GM18867 (cell line): Measurements from ENCODE around the gene ITGB1BP1.
A peak's percentile ranks its signal among the peaks of the same experiment; 100 is the strongest.

Experiments
- ATAC-seq: cut with Tn5 transposase; IDR thresholded peaks from one replicate; pipeline ENCODE4 v1.9.1; 2021; ENCODE audit warnings: mild to moderate bottlenecking, moderate library complexity; ENCODE audit not compliant: unreplicated experiment

ITGB1BP1 gene

DNA sequence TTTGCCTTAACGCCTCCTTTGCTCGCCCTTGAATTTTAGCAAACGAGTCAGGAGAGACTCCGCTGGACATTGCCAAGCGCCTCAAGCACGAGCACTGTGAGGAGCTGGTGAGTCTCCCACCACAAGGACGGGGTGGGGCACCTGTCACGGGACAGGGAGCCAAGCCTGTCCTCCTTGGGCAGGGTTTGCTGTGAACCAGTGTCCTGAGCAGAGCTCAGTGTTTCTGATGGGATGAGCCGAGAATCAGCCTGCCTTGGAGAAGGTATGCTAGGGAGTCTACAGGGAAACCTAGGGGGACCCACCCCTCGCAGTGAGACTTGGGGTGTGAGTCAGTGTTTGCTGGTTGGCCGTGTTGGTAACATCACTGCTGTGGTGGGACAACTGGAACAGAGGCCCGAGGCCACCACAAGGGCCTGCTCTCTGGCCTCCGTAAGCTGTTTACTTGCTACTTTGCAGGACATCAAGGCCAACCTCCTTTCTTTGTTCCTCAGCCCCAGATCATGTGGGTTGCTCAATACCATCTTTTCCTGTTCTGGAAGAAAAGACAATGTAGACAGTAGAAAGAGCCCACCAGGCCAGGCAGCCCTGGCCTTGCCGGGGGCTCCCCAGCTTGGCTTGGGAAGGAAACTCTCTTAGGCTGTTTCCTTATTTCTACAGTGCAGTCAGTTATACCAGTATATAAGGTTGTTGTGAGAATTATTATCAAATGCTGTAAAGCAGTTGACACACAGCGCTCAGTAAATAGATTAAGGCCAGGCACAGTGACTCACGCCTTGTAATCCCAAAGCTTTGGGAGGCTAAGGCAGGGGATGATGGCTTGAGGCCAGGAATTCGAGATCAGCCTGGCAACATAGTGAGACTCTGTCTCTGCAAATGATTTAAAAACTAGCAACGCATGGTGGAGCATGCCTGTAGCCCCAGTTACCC is 42.4 kb downstream of the ITGB1BP1 start:
- no peak for ATAC-seq

DNA sequence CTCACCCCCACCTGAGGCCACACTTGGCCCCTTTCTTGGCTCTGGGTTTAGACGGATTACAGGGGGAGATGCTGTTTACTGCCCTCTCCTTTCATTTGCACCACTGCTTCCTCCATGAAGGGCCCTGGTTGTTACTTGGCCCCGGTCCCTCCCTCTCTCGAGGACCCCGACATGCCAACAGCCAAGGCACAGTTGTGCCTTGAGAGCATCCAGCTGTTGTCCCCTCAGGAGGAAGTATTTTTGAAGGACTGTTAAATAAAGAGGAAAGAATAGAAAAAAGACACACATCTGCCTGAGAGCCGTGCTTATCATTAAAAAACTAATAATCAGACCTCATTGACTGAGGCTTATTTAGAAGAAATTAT is 44.0 kb downstream of the ITGB1BP1 start:
- no peak for ATAC-seq

DNA sequence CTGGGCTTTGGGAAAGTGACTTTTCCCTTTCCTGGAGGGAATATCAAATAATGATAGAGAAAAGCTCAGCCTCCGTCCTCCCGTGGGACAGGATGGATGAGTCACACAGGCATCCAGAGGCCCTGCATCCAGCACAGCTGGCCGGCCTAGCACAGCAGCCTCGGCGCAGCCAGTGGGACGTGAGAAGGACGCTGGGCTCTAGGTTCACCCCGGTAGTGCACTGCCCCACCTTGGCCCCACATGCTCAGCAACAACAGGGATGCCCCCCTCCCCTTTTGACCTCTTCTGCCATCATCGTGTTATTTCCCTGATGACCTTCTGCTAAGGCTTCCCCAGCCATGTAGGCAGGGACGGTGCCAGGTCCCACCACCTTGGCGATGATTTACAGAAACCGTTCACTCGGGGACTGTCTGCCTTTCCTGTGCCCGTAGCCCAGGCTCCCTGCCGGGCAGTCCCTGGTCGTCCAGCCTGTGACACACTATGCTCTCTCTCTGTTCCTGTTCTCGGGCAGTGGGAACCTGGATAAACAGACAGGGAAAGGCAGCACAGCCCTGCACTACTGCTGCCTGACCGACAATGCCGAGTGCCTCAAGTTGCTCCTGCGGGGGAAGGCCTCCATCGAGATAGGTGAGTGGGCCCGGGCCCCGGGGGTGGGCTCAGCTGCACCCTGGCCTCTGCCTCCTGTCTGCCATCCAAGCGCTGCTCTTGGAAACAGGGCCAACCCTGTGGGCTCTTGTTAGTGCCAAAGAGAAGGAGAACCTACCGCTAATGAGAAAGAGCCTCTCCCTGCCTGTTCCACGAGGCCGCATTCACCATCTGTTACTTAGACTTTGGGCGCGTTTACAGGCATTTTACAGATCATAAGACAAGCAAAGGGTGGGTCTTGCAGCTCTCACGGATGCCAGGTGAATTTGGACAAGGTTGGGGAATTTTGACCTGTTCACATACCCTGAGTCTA is 44.6 kb downstream of the ITGB1BP1 start:
- ATAC-seq, result no peak

DNA sequence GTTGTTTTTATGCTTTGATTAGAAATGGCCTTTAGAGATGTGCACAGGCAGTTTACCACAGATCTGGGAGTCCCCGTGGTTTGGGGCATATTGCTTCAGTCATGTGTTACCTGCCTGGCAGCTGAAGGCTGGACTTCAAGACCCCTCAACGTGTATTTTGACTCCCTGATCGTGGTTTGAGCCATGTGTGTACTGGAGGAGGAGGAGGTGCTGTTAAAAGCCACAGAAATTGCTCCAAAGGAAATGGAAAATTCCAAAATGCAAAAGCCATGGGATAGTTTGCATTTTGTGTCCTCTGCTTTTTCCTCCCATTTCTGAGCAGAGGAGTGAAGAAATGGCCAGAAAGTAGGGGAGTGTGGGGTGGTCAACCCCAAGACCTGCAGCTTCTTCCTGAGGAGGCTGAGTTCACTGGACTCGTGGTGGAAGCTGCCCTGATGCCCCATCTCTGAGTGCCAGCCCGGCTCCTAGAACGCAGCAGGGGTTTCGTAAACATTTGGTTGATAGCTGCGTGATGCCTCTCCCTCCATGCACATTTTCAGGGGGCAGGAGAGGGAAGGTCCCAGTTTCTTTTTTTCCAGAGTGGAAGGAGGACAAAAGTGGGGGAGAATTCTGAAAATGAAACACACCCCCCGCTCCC is 45.7 kb downstream of the ITGB1BP1 start:
- ATAC-seq, result no peak

DNA sequence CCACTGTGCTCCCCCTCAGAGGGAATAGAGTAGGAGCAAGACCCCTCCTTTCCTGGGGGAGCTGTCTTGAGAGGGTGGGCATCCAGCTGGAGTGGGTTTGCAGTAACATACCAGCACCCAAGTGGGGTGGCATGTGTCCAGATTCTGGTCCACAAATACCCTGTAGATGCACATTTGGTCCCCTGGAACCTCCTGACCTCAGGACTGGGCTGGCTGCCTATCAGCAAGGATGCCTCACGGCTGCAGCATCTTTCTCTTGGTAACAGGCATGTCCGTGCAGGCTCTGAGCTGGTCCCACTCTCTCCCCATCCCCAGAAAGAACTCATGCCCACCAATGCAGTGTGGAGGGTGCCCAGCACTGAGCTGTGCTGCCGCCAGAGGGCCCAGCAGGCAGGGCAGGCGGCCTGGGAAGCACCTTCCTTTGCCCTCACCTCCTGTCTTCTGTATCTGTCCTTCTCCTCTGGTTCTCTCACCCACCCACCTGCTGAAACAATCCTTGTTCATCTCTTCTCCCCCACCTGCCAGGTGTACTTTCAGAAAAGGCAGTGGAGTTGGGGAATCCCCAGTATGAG is 47.4 kb downstream of the ITGB1BP1 start:
- ATAC-seq, result peak; percentile 43

DNA sequence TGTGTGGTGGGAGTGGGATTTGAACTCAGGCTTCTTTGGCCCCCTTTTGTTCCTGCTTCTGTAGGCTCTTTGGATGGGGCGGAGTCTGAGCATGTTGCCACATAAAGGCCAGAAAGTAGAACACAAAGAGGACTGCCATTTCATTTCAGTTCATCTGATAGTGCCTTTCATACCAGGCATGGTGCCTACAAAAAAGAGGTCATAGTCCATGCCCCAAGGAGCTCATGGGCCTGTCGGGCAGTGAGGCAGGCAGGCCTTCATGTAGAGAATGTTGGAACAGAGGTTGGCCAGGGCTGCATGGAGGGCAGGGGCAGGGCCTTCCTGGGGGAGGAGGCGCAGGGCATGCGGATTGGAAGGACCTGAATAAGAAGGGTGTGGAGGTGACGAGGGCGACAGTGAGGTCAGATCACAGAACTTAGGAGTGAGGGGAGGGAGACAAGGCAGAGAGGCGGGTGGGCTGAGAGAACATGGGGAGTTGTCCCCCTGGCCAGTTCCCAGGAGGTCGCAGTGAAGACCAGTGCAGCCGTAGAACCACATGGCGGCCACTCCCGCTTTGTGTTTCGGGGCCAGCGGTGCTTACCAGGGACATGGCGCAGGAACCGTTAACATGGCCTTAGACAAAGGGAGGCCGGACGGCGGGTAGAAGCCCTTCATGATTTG is 49.1 kb downstream of the ITGB1BP1 start:
- no peak for ATAC-seq

DNA sequence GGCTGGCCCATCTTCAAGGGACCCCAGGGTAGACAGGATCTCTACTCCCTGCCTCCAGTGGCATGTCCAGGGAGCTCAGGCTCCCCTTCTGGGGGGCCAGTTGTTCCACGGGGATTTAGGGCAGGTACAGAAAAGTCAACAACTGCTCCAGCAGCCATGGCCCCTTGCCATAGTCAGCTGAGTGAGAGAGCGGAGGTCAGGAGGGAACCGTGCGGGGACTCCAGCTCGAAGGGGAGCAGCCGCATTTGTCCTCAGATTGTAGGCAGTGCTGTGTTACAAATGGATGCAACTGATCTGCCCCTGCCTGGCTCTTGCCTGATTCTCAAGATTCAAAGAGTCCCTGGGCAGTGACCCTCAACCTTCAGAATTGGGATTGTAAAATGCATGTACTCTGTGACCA is 49.9 kb downstream of the ITGB1BP1 start:
- ATAC-seq, result no peak

DNA sequence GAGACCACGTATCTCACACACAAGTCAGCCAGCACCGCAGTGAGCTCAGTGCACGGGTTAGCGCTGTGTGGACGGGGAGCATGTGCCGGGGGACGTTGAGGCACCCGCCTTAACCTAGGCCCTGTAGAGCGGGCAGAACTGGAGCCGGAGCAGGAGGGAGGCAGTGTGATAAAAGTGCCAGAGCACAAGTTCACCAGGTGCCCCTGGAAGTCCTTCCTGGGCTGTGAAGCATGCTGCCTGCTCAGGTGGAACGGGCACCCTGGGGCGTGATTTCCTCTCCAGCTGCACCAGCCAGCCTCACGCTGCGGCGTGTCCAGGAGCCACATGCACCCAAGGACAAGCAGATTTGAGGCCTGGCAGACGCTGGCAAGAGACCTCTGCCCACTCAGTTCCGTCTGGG is 50.3 kb downstream of the ITGB1BP1 start:
- ATAC-seq, result peak; percentile 72

DNA sequence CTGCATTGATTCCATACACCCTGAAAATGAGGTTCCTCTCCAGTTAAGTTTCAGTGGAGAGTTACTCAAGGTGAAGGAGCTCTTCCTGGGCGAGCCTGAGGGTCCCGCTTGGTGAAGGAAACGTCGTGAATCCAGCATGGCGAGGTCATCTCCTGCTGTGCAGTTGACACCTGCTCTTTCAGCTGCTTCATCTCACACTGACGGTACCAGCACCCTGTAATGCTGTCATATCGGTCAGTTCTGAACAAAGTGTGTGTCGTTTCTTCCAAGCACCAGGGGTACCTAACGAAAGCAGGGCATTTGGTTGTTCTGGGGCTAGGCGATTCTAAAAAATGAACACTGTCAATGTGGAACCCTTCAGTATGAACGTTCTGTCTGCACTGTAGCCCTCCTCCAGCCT is 52.6 kb downstream of the ITGB1BP1 start:
- ATAC-seq, result no peak

DNA sequence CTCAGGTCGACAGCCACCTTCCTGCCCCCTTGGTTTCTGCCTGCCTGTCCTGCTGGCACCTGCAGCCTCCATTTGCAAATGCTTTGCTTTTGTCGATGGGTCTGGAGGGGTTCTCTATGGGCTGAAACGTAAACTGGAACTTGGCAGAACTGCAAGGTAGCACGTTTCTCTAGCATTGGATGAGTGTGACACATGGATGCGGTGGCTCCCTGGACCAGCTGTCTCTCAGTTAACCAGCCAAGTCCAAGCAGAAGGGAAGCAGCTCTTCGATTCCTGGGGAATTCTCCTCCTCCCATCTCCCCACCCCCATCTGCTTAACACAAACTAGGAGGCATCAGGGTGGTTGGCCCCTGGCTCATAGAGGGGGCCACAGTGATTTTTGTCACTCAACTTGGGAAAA is 57.3 kb downstream of the ITGB1BP1 start:
- ATAC-seq, result no peak

DNA sequence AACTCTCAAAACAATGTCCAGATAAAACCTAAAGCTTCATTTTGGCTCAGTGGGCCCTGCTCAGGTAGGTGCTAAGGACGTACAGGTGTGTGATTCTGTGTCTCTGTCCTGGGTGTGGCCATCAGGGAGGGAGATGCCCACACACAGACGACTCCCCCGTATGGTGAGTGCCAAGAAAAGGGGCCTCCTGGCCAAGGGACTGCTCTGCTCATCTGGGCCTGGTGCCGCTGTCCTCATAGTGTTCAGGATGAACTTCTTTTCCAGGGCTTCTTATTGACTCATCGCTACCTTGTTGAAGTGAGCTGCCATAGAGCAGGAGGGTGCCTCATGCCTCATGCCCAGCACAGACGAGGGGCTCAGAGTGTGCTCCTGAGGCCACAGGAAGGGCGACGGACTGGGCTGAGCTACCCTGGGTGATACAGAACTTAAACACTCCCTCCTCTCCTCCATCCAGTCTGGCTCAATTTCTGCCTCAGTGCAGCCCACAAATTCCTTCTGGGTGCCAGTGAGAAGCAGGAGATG is 57.8 kb downstream of the ITGB1BP1 start:
- ATAC-seq, result no peak

DNA sequence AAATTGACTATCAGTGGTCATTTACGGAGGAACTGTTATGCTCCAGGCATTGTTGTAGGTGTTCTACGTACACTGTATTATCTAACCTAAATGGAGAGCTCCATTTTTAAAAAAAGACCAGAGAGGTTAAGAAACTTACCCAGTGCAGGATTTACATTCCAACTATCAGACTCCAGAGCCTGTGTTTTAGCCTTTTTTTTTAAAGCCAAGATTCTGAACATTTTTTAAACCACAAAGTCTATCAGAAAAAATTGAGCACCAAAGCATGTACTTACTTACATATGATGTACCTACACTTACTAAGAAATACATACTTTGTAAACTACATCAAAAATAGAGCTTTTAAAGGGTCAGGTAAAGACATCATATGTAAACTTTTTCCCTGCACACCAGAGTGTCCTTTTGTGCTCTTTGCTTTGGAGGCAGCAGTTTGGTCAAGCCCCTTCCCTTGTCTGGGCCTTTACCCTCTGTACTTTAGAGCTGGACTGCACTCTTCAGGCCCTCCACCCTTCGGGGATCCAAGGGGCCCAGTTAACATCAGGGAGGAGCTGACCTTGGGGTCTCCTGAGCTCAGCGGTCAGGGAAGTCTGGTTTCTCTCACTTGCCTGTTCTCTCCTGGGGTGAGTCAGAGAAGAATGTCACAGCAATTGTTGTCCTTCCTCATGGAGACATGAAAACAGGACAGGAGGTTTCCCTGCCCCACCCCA is 58.4 kb downstream of the ITGB1BP1 start:
- ATAC-seq, result no peak

DNA sequence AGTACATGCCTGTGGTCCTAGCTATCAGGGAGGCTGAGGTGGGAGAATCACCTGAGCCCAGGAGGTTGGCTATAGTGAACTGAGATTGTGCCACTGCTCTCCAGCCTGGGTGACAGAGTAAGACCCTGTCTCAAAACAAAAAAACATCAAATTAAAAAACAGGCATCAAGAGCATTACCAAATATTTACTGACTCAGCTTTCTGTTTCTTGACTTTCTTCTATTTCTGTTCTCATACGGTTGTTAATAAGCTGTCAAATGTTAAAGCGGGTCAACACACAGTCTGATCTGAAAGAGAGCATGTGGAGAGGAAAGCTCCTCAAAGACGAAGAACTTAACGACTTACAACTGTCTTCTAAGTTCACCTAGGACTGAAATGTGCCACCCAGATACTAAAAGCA is 59.0 kb downstream of the ITGB1BP1 start:
- ATAC-seq, result no peak

DNA sequence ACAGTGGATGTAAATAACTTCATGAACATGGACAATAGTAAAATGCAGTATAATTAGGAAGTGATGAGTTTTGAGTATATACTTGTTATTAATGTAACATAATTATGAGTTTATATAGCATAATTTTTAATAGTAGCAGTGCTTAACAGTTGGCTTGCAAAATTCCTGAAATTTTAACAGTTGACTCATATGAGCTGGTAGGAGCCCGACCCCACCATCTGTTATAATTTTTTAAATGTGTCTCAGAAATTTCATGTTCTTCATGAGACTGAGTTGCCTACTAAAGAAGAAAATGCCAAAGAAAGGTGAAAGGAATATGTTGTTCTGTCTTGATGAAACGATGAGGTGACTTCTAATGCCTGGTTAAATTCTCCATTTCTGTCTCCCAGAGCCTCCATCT is 62.6 kb downstream of the ITGB1BP1 start:
- ATAC-seq, result no peak

DNA sequence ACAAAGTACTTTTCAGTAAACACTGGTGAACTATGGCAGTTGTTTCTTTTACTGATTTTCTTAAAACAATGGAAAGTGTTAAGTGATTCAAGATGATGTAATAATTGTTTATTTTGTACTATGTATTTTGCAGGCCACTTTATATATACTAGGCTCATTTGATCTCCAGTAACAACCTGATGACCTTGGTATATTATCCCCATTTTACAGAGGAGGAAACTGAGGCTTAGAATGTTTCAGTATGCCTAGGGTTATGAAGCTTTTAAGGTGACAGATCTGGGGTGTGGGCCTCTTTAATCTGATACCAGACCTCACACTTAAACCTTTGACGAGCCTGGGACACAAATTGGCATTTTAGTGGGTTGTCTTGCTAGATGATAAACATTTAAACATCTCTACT is 63.2 kb downstream of the ITGB1BP1 start:
- ATAC-seq, result no peak

DNA sequence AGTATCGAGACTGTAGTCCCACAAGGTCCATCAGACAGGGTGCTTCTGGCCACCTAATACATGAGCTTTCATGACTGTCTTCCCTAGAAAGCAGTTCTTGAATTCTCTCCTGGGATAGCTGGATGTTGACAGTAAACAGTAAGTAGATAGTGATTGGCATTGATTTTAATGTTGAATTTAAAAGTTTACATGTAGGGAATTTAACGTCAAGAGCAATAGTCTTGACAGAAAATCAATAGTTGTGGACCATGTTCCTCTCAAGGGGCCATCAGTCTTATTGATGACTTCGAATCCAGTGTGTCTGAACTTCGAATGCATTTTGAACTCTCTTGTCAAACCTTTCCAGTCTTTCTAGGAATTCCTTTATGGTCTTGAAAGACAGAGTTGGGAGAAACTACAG is 63.9 kb downstream of the ITGB1BP1 start:
- ATAC-seq, result no peak

DNA sequence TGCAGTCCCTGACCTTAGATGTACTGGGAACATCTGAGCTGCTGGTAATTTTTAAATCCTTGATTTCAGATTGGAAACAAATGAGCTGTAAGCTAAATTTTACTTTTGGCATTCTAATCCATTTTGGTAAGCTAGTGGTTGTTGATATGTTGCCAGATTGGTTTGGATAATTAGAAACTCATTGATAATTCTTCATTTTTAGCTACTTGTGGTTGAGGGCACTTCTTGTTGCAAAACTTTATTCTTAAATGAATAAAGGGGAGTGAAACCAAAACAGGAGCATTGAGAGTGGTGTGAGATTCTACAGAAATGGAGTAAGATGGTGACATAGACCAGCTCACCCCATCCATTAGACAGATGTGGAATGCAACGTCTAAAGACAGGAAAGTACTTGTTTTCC is 64.5 kb downstream of the ITGB1BP1 start:
- ATAC-seq, result no peak

DNA sequence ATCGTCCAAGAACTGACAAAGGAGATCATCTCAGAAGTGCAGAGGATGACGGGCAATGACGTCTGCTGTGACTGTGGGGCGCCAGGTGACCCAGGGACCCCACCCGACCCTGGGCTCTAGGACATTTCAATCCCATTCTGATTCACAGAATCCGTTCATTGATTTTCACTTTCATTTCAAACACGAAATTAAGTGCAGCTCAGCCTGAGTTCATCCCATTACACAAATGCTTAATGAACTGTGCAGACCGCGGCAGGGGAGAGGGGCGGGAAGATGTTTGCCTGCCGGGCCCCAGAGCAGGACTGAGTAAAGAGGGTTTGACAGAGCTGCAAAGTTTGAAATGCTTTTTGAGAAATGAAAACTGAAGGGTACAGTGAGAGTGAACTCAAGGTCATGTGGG is 67.1 kb downstream of the ITGB1BP1 start:
- no peak for ATAC-seq

DNA sequence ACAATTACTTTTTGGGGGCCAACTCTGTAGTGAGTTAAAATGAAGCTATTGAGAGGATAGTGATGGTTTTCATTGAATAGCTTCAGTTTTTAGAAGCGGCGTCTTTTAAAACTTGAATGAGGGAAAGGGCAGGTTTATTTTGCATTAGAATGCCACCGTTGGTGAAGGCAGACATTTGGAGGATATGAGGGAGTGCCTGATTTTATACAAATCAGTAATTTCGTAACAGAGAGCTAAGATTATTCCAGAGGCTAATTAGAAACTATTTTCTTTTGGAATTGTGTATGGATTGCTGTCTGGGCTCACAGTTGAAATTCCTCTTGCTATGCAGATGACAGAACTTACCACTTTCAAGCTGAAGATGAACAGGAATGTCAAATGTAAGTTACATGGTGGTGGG is 67.6 kb downstream of the ITGB1BP1 start:
- ATAC-seq, result no peak

DNA sequence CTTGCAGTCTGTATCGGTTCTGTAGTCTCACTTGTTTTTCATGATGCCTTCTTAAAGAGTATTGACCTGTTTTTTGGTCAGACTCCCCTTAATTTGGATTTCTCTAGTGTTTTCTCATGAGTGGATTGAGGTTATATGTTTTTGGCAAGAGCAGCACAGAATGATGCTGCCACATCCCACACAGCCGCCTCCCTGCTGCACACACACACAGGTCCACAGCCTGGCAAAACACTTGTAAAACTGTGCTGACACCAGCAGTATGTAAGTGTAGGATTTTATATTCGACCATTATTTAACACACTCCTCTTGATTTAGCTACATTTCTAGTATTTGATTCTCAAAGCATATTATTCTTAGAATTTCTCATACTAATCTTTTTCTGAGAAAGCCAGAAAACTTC is 68.1 kb downstream of the ITGB1BP1 start:
- ATAC-seq, result no peak
